G401.6 (cell line): Measurements from ENCODE around the gene COL18A1.

Experiments
- FAIRE-seq: peaks from 2 replicates; lab custom pipeline; 2012; peaks lifted over from hg19 to GRCh38; lab: Jason Lieb, UNC

The COL18A1 gene

GRCh38 chr21:45468971-45469272 is 64.0 kb downstream of the COL18A1 start:
- no peak for FAIRE-seq

- FAIRE-seq: no peak
Observed at GRCh38 chr21:45469273-45470086, 64.5 kb downstream of the COL18A1 start.

GRCh38 chr21:45470087-45470515 is 65.1 kb downstream of the COL18A1 start:
- FAIRE-seq: no peak

- no peak for FAIRE-seq
Observed at GRCh38 chr21:45470773-45471524, 66.0 kb downstream of the COL18A1 start.

- FAIRE-seq: no peak
Observed at GRCh38 chr21:45471525-45472221, 66.7 kb downstream of the COL18A1 start.

- FAIRE-seq: no peak
Observed at GRCh38 chr21:45472445-45473365, 67.7 kb downstream of the COL18A1 start.

GRCh38 chr21:45473496-45474322 is 68.7 kb downstream of the COL18A1 start:
- FAIRE-seq: no peak

GRCh38 chr21:45474323-45474950 is 69.5 kb downstream of the COL18A1 start:
- FAIRE-seq: no peak

- no peak for FAIRE-seq
Observed at GRCh38 chr21:45475004-45475685, 70.2 kb downstream of the COL18A1 start.

GRCh38 chr21:45475797-45476570 is 71.0 kb downstream of the COL18A1 start:
- FAIRE-seq: no peak

- FAIRE-seq: no peak
Observed at GRCh38 chr21:45476582-45476981, 71.6 kb downstream of the COL18A1 start.

GRCh38 chr21:45477176-45478114 is 72.5 kb downstream of the COL18A1 start:
- no peak for FAIRE-seq

- FAIRE-seq: no peak
Observed at GRCh38 chr21:45478115-45478801, 73.3 kb downstream of the COL18A1 start.

- no peak for FAIRE-seq
Observed at GRCh38 chr21:45478816-45479669, 74.1 kb downstream of the COL18A1 start.

- FAIRE-seq: no peak
Observed at GRCh38 chr21:45479691-45480675, 75.0 kb downstream of the COL18A1 start.
